WERI-Rb-1 (cell line): ENCODE measurements around the gene BAG2.

Experiments
- DNase-seq: peaks from one replicate; pipeline ENCODE4 v3.0.0-alpha.2; 2020
- H3K27ac ChIP-seq: fragments of 250-450 bp; sonication (Bioruptor Pico); 2 replicates; pipeline ENCODE4 v1.5.1; 2020; ENCODE audit warnings: mild to moderate bottlenecking, moderate library complexity
- H3K27me3 ChIP-seq: fragments of 250-450 bp; sonication (Bioruptor Pico); 2 replicates; pipeline ENCODE4 v1.5.1; 2021; ENCODE audit warnings: mild to moderate bottlenecking, low read depth, moderate library complexity; ENCODE audit not compliant: insufficient read depth, severe bottlenecking
- H3K36me3 ChIP-seq: fragments of 250-450 bp; sonication (Bioruptor Pico); 2 replicates; pipeline ENCODE4 v1.5.1; 2020; ENCODE audit warnings: mild to moderate bottlenecking, moderate library complexity
- H3K4me3 ChIP-seq: 2 replicates; pipeline ENCODE4 v1.5.1; 2011; ENCODE audit warnings: low read depth, mild to moderate bottlenecking, control low read depth, low read length
- H3K9me3 ChIP-seq: fragments of 250-450 bp; sonication (Bioruptor Pico); 2 replicates; pipeline ENCODE4 v1.5.1; 2021; ENCODE audit warnings: mild to moderate bottlenecking, moderate library complexity; ENCODE audit not compliant: severe bottlenecking
- TF ChIP-seq, protein P1 (sequence below): IDR thresholded peaks from 2 replicates; pipeline ENCODE4 v1.5.1; 2011; ENCODE audit warnings: low read depth, mild to moderate bottlenecking, control low read depth, inconsistent platforms, low read length

Gene BAG2

DNA sequence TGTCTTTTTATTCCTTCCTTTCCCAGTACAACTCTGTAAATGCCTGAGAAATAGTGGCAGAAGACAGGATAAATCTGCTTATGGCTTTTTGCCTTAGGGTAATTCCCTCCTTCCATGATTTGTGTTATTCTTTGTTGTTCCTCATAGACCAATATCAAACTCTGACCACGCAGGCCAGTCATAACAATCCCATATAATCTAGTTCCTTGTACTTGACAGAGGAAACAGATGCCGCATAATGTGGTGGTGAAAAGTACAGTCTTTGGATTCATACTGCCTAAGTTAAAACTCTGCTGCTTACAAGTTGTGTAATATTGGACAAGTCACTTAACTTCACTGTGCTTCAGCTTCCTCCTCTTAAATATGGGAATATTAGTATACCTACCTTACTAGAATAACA, 8.2 kb upstream of the BAG2 start:
- H3K27ac ChIP-seq, result no peak overlapping the region
- TF ChIP-seq, protein P1, sequence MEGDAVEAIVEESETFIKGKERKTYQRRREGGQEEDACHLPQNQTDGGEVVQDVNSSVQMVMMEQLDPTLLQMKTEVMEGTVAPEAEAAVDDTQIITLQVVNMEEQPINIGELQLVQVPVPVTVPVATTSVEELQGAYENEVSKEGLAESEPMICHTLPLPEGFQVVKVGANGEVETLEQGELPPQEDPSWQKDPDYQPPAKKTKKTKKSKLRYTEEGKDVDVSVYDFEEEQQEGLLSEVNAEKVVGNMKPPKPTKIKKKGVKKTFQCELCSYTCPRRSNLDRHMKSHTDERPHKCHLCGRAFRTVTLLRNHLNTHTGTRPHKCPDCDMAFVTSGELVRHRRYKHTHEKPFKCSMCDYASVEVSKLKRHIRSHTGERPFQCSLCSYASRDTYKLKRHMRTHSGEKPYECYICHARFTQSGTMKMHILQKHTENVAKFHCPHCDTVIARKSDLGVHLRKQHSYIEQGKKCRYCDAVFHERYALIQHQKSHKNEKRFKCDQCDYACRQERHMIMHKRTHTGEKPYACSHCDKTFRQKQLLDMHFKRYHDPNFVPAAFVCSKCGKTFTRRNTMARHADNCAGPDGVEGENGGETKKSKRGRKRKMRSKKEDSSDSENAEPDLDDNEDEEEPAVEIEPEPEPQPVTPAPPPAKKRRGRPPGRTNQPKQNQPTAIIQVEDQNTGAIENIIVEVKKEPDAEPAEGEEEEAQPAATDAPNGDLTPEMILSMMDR, result no peak
- no peaks in the 10 kb centered on the region for H3K9me3 ChIP-seq
- H3K36me3 ChIP-seq, result peaks cover 16% of the 10 kb centered on the region
- H3K27me3 ChIP-seq, result no peaks in the 10 kb centered on the region
- H3K4me3 ChIP-seq, result no peak overlapping the region
- no peak for DNase-seq

DNA sequence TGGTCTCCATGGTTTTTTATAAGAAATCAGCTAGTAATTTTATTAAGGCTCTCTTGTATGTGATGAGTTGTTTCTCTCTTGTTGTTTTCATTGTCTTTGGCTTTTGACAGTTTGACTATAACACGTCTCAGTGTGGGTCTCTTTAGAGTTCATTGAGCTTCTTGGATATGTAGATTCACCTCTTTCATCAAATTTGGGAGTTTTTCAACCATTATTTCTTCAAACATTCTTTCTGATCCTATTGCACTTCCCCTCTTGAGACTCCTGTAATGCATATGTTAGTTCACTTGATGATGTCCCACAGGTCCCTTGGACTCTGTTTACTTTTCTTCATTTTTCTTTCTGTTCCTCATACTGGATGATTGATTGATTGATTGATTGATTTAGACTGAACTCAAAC, 7.0 kb upstream of the BAG2 start:
- no peak for DNase-seq
- Histone ChIP-seq H3K27ac (no peak overlapping the region), H3K36me3 (peaks cover 16% of the 10 kb centered on the region), H3K4me3 (no peak overlapping the region), H3K27me3 (no peaks in the 10 kb centered on the region), H3K9me3 (no peaks in the 10 kb centered on the region)
- TF ChIP-seq, protein P1, result no peak

DNA sequence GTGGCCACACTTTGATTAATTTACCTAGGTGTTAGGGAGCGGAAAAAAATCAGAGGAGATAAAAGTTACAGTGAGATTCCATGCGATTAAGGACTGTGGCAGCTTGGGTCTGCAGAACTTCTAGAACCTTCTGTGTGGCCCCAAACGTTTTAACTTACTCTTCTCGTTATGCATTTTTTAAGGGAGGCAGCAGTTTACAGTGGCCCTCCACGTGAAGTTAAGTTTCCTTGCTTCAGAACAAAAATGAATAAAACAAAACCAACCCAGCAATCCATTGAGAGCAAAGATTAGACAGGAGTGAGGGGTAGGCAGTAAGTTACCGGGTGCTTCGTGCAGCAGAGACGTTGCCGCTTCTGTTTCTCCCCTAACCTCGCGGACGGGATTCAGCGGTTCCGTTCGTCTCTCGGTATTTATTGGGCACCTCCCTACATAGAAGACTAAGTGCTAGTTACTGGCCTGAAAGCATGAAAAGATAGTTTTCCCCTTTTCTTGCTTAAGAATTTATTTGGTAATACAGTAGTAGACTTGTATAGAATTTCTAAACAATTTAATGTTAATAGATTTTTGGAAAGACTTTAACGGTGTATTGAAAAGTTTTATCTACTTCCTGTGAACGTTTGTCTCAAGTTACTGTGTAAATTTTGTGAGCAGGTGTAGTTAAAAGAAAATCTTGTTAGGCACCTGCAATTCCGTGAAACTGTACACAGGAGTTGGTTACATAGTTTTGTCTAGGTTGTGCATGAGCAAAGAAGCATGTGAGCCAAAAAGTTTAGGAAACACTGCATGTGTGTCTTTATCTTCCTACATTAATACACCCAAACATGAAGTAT, 1.1 kb downstream of the BAG2 start:
- Histone ChIP-seq H3K27ac (peak overlapping the region; percentile 80), H3K9me3 (no peaks in the 10 kb centered on the region), H3K4me3 (peak overlapping the region; percentile 55), H3K27me3 (no peaks in the 10 kb centered on the region), H3K36me3 (no peaks in the 10 kb centered on the region; the same call in none of the 2 replicates)
- peak; percentile 34 for DNase-seq
- TF ChIP-seq, protein P1, result no peak

DNA sequence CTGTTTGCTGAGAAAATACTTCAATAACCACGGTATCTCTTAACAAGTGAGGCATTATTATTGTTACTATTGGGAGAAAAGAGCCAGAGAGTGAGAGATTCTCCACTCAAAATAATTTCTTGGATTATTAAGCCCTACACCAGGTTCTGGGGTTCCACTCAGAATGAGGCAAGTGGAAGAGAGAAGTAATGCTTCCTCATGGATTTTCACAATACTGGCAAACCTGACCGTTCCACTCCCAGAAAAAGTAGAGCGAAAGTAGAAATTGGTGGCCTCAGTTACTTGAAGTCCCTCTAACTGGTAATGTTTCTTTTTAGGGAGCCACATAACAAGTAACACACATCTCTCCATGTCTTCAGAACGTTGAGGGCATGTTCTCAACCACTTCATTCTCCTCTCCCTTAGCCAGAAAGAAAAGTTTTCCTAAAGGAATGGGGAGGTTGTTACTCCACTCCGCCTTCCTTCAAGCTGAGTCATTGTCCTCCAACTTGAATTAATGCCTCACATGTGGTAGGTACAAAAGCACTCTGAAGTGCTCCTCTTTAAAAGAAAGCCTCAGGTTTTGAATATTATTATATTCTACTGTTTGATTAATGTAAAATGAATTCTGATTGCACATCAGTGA, 1.9 kb downstream of the BAG2 start:
- Histone ChIP-seq H3K27ac (no peak overlapping the region), H3K36me3 (no peaks in the 10 kb centered on the region; the same call in none of the 2 replicates), H3K27me3 (no peaks in the 10 kb centered on the region), H3K4me3 (peak overlapping the region; percentile 55), H3K9me3 (no peaks in the 10 kb centered on the region)
- TF ChIP-seq, protein P1, result no peak
- no peak for DNase-seq

DNA sequence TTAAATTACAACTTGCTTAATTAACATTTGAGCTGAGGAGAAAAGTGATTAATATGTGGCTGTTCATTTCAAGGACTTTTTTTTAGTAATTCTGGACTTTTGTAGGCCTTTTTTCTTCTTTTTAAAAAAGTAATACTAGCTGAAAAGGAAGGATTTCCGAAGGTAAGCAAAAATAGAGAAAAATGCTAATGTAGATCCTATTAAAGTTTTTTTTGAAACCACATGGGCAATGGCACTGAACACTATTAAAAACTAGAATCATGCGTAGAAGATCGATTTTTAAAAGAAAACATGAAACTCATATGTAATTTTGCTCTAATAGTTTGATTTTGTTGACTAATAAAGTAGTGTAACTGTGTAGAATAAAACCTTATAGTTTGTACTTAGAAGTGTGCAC, 2.4 kb downstream of the BAG2 start:
- H3K36me3 ChIP-seq, result peaks cover 3% of the 10 kb centered on the region
- no peak overlapping the region for H3K27ac ChIP-seq
- H3K4me3 ChIP-seq, result no peak overlapping the region
- TF ChIP-seq, protein P1, result no peak
- H3K9me3 ChIP-seq, result no peaks in the 10 kb centered on the region
- H3K27me3 ChIP-seq, result no peaks in the 10 kb centered on the region
- DNase-seq, result no peak
